Measurements from ENCODE around the gene SPON1.

DNA sequence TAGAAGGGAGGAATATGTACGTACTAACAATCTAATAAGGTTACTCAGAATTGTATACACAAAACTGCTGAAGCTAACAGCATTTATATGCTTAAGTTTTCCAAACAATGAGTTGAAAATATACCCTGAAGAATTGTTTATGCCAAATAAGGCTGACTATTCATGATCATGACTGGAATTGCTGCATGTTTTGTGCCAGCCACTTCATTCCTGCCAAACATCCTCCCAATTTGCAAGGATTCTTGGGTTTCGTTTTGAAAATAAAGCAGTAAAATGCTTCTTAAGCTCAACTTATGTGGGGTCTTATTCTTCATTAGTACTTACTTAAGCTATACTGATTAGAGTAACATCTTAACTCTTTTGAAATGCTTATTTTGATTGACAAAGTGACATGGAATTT, 149.0 kb downstream of the SPON1 start:
- TF ChIP-seq, protein P1, sequence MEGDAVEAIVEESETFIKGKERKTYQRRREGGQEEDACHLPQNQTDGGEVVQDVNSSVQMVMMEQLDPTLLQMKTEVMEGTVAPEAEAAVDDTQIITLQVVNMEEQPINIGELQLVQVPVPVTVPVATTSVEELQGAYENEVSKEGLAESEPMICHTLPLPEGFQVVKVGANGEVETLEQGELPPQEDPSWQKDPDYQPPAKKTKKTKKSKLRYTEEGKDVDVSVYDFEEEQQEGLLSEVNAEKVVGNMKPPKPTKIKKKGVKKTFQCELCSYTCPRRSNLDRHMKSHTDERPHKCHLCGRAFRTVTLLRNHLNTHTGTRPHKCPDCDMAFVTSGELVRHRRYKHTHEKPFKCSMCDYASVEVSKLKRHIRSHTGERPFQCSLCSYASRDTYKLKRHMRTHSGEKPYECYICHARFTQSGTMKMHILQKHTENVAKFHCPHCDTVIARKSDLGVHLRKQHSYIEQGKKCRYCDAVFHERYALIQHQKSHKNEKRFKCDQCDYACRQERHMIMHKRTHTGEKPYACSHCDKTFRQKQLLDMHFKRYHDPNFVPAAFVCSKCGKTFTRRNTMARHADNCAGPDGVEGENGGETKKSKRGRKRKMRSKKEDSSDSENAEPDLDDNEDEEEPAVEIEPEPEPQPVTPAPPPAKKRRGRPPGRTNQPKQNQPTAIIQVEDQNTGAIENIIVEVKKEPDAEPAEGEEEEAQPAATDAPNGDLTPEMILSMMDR (conservative IDR thresholded peaks at IDR 0.05; ENCODE audit: low read length): no peak
- no peak for TF ChIP-seq EZH2phosphoT487 (IDR thresholded peaks at IDR 0.05; ENCODE audit: borderline replicate concordance)

Measured in Loucy (cell line).